Amygdala (tissue), 56 donors: ENCODE measurements around the gene PVALB.

Experiments
- DNase-seq, 56 donors: peaks; one replicate each; lab custom pipeline; 2025; lab: John Stamatoyannopoulos, UW

The PVALB gene

DNA sequence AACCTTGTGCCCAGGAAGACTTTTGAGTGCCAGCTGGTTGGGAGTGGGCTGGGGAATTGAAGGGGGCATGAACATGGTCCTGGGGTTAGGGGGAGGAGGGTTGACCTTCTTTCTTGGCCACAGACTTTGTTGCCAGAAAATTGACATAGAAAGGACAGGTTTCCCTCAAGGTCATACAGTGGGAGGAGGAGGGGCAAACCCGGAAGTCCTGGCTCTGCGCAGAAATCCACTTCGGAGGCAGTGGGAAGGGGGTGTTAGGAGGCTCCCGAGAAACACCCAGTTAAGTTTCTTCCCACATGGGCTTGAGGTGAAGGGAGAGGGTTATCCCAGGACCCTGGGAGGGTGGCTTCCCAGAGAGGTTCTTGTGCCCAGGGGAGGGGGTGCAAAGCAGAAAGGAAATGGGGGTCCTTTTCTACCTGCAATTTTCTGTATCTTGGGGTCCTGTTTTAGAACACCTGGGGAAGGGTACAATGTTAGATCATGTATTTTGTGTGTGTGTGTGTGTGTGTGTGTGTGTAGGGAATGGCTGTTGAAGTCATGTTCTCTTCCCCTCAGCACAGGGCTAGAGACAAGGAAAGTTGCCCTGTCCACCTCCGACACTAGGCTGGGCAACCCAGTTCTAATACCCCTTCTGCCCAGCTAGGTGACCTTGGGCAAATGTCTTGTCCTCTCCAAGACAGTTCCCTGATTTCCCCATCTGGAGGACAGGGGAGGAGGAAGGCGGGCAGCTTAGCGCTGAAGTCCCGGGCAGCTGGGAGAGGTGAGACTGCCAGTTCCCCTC, 1.1 kb downstream of the PVALB start:
- no peak for DNase-seq

DNA sequence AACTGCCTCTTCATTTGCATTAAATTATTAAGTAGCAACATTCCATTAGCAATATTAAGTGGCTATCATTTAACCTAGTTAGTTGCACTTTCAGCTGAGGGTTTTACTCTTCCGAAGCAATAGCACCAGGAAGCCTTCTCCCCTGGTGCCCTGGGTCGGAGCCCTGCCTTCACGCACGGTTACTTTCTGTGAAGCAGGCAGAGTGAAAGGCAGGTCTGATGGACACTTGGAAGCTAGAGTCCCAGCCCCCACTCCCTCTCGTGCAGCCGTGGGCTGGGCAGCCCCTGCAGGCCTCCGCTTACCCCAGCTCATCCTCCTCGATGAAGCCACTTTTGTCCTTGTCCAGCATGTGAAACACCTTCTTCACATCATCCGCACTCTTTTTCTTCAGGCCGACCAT, 2.0 kb downstream of the PVALB start:
- DNase-seq = no peak

DNA sequence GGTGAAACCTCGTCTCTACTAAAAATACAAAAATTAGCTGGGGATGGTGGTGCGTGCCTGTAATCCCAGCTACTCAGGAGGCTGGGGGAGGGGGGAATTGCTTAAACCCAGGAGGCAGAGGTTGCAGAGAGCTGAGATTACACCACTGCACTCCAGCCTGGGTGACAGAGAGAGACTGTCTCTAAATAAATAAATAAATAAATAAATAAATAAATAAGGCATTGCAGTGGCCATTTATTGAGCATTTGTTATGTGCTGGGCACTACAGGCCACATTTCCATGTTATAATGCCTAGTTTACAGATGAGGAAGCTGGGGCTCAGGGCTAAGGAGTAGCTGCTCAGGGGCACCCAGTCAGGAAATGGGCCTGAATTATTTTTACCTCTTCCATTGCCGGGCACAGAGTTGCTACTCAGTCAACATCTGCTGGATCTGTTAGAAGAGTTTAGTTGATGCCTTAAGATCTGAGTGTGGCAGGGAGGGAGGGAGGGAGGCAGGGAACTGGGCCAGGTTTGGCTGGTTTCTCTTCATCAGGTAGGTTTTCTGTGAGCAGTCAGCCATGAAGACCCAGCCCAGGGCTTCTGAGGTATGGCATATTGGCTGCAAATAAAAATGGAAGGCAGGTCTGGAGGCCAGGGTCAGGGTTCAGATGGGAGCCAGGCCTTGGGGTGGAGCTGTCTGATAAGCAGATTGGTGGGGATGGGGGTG, 5.6 kb downstream of the PVALB start:
- no peak for DNase-seq

DNA sequence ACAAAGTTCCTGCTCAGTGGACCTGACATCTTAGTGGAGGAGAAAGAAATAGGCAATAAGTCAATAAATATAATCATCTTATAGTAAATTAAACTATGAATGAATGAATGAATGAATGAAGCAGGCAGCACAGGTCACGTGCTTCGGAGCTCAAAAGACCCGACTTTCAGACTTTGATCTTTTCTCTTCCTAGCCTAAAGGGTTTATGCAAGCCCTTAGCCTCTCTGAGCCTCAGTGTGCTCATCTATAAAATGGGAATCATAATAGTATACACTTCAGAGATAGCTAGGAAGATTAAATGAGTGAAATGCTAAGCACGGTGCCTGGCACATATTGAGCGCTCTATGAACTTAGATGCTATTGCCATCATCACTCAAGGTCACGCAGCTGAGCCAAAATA, 7.5 kb downstream of the PVALB start:
- no peak for DNase-seq

DNA sequence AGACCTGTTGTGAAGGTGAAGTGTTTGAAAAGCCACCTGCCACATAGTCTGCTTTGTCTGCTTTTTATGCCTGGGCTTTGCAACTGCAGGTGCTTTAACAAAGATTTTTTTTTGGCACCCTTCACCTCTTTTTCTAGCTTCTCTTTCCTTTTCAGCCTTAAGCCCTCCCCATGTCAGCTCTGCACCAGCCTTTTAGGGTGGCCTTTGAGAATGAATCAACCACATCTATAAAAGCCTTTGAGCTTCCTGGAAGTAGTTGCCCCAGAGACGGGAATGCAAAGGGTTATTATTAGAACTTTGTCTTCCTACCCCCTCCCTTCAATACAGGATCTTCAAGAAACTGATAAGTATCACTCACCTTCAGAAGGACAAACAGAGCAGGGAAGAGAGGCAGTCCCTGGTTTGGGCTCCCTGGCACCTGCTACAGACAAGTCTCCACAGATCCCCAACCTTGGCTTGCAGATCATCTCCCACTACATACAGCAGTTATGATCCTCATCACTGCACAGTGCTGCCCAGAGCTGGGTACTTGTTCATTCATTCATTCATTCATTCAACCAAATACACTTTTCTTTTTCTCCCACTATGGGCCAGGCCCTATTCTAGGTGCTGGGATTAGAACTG, 8.0 kb downstream of the PVALB start:
- DNase-seq = no peak

DNA sequence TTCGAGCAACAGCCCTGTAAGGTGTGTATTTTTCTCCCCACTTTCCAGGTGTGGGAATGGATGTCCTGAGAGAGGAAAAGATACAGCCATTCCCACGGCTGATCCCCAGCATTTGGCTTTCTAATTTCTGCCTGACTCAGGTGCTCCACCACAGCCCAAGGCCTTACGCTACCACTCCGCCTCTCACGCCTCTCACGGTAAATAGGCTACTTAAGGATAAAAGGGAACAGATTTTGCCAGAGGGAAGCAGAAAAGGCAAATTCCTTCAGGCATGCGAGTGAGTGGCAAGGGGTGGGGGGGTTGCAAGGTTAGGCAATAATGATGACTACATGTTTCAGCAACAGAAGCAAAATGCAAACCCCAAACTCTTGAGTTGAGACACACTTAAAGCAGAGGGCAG, 9.2 kb downstream of the PVALB start:
- no peak for DNase-seq

DNA sequence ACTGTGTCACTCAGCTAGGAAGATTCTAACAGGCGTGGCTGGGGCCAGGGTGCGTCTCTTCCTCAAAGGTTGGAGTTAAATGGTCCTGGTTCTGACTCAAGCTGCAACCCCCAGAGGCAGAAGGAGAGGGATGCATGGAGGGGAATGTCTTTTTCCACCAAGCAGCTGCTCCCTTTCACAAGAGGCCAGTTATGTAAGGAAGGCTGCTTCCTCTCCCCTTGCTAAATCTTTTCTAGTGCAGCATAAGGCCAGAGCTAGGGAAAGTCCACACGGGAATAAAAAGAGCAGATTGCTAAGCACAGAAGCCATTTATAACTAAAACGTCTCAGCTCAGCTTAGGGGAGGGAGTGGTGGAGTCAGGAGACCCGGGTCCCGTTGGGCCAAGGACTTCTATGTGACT, 10.0 kb downstream of the PVALB start:
- no peak for DNase-seq

DNA sequence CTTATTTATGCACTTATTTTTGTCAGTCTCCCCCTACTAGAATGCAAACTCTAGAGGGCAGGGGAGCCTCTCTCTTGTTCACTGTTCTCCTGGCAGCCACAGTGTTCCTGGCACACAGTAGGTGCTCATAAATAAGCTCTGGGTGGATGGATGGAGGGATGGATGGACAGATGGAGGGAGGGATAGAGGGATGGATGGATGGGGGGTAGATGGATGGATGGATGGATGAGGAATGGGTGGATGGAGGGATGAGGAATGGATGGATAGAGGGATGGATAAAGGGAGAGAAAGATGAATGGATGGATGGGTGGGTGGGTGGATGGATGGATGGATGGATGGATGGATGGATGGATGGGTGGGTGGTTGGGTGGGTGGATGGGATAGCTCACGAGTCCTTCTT, 13.5 kb downstream of the PVALB start:
- no peak for DNase-seq

DNA sequence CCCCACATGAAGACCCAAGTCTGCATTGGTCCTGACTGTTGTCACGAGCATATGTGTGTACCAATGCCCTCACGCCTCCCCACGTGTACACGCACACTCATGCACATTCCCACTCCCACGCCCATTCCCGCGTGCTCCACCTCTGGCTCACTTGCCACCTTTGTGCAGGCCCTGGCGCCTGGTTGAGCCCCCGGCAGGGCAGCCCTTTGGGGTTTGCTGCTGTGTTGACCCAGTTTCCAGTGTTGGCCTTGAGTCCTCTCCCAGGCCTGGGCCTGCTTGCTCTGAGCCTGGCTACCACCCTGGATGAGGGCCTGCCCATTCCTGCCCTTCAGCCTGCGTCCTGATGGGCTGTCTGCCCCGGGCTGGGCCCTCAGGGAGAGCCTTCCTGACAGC, 18.2 kb downstream of the PVALB start:
- no peak for DNase-seq

DNA sequence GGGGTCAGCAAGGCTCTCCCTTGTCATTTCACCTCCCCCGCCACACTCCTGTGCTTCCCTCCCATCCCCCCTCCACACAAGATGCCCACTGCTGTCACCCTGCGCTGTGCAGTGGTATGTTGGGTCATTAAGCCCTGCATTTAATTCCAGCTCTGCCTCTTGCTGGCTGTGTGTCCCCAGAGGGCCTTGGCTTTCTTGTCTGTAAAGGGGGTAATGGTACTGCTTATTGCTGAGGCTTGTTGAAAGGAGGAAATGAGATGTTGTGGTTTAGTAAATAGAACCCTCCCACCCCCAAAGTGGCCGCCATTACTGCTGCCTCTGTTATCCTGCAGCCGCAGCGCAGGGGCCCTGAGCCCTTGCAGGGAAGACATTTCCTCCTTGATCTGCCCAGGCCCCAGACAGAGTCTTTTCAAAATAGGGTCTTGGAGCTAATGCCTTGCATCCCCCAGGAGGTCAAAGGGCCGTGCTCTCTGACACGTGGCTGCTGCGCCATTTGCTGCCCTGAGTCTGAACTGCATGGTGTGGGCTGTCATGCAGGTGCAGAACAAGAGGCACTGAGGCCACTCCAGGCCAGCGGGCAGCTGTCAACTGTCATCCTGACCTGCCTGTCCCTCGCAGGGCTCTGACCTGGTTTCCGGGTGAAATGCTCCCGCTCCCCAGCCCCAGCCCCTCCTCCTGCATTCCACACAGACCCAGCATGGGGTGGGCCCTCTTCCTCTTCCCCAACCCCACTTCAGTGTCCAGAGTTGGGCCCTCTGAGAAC, 18.7 kb downstream of the PVALB start:
- DNase-seq = no peak

DNA sequence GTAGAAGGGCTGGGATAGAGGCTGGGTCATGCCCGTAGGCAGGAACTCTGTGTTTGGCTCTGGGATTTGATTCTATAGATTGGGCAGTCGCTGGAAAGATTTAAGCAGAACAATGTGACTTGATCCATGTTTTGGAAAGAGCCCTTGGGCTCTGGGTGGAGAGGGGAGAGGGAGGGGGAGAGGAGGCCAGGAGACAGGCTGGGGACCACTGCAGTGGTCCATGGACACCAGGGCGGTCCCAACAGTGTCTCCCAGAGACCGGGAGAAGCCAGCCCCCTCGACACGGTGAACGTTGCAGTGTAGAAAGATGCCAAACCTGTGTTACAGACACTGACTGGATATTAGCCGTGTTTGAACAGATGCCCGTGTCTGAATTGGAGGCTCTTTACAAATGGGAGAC, 19.5 kb downstream of the PVALB start:
- no peak for DNase-seq

DNA sequence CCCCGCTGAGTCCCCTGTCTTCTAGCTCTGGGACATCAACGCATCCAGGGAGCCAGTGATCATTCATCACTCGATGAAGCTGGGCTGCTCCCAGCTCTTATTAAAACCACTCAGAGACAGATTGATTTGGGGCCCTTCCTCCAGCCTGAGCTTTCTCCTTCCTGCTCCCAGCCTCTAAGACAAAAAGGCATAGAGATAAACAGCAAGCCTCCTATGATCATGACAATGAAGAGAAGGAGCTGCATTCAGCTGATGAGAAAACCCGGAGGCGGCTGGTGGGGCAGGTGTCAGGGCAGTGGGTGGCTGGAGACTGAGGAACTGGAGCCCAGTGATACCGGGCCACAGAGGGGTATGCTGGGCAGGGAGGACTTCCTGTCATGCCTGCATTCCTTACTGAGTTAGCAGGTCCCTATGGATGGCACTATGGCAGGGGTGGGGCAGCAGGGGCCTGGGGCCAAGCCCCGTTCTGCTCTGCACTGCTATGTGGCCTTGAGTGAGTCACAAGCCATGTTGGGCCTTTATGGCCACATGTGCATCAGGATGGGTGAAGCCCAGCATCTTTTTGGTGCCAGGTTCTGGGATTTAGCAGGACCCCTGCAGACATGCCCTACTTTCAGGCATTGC, 20.2 kb downstream of the PVALB start:
- no peak for DNase-seq

DNA sequence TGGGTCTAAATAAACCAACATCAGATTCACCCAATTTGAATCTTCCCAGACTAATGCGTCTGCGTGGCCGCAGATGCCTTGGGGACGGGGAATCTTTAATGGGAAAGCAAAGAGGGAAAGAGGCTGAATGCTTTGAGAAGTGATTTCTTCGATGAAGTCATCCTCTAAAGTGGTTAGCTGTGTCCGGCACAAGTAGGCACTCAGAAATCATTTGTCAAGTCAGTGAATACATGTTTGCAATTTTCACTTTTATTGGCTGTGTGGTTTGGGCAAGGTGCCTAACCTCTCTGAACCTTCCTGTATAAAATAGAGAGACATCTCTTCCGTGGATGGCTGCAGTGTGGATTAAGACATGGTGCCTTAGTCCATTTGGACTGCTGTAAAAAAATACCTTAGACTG, 21.2 kb downstream of the PVALB start:
- DNase-seq = no peak

DNA sequence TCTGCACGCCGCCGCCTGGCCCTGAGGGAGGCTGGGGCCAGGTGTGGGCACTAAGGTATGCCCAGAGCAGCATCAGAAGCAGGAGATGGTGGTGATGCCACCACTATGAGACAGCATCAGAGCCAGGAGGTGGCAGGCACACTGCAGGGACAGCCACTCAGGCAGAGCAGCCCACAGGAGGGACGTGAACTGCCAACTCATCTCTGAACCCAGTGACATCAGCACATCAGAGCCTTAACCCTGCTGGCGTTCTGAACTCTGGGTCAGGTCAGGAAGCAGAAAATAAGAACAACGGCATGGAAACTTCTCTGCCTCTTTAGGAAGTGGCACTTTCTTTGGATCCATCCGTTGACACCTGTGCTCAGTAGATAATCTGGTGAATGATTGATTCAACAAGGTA, 26.2 kb downstream of the PVALB start:
- no peak for DNase-seq

DNA sequence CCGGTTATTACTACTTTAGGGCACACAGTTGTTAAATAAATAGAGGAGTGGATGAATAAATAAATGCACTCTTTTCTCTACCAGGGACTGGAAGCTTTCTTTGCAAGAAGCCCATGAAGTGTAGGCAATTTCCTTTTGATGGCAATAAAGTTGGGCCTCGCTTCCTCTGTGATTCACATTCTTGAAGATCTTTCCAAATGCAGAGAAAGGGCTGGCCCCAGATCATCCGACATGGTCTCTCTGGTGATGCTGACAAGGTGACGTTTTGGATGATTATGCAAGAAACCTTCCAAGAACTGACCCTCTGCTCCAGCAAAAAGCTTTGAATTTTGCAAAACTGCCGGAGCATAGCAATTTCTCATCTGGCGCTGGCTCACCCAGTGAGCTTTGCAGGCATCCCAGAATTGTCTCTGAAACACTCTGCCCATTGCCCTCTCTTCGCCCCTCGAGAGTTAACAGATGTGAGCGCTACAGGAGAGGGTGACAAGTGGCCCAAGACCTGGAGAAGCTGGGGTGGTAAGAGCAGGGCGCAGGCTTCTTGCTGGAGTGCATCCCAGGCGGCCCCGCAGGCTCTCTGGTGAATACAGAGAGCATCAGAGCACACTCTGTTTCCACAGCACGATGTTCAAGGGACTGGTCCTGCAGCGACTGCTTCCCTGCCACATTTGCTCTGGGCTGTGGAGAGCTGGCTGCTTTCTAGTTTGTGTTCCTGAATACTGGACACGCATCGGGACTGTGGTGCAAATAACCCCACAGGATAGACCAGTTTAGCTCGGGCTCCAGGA, 29.4 kb downstream of the PVALB start:
- peak in 1 of 56 donors; percentile 2 for DNase-seq

DNA sequence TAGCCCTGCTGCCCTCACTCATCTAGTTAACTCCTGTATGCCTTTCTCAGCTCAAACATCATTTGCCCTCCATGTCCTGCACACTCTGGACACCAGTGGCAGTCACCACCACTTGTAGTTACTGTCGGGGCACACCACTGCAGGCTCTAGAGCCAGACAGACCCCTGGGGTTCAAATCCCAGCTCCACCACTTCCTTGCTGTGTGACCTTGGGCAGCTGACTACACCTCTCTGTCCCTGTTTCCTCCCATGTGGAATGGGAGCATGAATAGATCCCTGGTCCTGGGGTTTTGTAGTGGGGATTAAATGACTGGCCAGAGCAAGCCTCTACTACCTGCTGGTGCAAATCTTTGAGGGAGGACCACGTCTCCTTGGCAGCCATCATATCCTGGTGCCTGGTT, 33.1 kb downstream of the PVALB start:
- no peak for DNase-seq

DNA sequence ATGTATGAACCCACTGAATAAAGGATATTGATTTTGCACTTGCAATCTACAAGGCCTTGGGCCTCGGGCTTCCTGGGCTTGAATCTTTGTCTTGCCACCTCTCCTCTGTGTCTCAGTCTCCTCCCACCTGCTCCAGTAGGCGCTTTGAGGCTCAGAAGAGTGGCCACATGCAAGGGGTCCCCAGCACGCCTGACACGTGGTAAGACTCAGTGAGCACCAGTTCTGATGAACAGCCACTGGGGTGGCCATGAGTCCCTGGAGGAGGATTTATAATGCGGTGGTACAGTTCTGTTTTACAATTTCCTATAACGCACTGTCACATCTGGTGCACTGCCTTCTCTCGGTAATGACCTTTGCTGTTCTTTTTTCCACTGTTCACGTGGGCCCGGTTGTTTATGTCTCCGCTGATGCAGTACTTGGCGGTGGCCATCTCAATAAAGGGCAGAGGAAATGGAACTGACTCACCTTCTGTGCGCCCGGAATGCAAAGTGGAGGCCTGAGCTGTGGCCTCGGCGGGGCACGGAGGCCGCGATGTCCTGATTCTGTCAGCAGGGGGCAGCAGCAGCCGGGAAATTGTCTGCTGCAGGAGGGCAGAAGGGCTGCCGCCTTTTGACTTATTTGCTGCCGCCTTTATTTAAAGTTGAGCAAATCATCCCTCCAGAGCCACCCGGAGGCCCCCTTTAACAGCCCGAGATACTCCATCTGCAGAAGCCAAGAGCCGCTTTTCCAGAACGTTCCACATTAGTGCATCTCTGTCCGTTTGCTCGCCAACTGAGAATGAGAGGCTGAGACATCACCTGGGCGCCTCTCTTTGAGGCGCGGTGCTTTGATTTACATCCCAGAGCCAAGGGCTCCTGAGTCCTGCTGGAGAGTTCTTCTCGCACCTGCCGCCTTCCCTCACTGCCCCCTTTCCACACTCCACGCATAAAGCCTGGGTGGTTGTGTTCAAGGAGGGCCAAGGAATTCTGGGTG, 34.9 kb downstream of the PVALB start:
- DNase-seq = peak in 52 of 56 donors; percentile 6 to 83 (median 45)

DNA sequence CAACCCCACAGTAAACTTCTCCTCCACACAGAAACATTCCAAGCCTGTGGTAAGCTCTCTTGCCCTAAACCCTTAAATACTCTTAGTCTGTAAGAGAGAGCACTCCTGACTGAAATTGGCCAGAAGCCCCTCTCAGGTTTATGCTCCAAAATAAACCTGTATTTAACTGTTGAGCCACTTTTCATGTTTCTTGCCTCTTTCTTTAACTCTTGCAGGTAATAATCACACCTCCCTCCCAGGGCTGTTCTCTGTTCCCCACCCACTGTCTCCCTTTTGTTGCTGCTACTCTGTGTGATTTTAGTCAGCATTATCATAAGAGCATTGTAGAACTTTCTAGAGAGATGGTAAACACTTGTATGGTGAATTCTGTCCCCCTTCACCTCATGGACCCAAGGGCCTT, 38.8 kb downstream of the PVALB start:
- DNase-seq = no peak

DNA sequence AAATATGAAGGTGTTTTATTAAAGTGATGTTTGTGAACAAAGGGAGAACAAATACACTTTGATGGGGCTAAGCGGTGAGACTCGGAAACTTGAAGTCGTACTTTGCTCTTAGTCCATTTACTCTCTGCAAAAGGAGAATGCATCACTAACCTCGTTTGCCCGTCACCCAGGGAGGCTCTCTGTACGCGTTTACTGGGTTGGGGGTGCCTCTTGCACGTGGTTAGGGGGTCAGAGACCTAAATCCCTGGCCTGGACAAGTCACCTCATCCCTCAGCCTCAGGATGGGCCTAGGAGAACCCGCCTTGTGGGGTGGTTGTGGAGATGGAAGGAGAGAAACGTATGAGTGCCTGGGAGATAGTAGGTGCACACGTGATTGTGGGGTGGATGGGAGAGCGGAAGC, 40.1 kb downstream of the PVALB start:
- DNase-seq = no peak
